NCI-H2196 treated with DMSO at 0.1 percent for 48 hours (cell line): Measurements from ENCODE around the gene SPINT1.
"Not testable (repeated sequence)": the region's sequence is repeated elsewhere in the genome, so short reads cannot be mapped to it uniquely, and the experiment has no call there.

ENCODE experiments used
- DNase-seq: peaks from one replicate; lab custom pipeline; 2025; ENCODE audit not compliant: unreplicated experiment; lab: John Stamatoyannopoulos, UW

The SPINT1 gene

DNA sequence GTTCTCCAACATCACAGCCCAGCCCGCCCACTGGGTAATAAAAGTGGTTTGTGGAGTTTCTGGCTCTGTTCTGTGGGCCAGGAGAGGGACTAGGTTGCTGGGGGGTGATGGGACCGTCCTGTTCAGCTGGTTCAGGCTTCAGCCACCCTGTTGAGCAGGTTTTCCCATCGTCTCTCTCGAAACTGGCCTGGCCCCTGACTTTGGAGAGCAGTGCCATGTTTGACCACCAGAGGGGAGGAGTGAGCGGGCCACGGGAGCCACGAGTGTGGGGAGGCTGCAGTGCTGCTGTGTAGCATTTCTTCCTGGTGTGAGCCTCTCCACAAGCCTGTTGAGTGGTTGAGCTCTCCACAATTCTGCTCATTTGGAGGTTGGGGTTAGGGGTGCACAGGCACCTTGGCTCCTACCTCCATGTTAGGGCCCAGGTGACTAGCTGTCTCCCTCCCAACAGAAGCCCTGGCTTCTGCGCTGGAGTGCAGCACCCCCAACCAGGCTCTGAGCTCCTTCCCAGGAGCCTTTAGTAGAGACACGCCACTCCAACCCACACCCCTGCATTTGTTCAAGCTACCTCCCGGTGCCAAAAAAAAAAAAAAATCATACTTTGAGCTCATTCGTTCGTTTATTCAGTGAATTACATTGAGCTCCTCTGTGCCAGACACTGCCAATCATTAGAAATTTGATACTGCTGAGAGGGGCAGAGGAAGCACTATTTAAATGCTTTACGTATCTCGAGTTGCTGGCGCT, 13.9 kb downstream of the SPINT1 start:
- peak; percentile 22 for DNase-seq

DNA sequence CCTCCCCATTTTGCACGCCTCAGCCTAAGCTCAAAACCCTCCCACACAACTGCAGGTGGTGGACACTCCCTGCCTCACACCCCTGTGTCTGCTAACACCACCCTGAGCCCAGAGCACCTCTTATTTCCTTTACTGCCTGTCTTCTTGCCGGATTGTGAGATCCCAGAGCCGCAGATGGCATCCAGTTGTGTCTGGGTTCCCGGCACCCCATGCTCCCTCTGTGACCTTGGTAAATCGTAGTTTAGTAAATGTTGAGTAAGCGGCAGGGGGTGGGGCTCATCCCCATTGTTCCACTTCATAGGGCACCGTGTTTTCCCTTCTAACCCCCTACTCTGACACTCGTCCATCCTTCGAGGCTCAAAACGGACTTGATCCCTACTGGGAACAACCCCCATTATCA, 14.9 kb downstream of the SPINT1 start:
- DNase-seq, result no peak

DNA sequence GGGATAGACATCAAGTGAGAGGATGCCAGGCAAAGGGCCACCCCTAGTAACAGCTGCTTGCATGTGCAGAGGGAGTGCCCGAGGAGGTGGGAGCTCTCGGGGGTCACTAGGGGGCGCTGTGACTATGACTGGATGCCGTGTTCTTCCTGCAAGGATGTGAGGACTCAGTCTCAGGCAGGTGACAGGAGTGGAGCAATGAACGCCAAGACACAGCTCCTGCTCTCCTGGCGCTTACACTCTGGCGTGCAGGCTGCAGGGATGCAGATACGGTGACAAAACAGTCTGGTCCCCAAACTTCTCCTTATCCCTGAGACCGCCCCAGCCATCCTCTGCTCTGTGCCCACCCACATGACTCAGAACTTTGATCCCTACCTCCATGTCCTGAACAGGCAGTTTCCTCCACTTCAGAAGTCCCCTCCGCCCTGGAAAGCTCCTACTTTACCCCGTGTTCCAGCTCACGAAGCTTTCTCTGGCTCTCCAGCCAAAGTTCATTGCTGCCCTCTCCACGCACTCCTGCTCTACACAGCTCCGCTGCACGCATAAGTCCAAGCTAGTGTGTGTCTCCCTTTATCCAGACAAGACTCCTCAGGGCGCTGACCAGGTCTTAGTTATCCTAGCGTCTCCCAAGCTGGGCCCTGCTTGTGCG, 15.5 kb downstream of the SPINT1 start:
- peak; percentile 25 for DNase-seq

DNA sequence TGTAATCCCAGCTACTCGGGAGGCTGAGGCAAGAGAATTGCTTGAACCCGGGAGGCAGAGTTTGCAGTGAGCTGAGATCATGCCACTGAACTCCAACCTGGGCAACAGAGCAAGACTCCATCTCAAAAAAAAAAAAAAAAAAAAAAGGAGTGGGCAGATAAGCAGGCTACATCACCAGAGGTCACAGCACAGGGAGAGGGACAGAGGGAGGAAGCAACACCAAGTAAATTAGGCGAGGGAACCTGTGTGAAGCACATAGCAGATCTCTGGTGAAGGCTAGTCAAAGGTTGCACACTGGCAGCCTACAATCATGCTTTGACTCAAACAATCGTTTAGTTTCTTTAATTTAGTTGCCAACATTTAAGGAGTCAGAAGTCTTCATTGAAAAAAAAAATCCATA, 17.3 kb downstream of the SPINT1 start:
- not testable (repeated sequence) for DNase-seq

DNA sequence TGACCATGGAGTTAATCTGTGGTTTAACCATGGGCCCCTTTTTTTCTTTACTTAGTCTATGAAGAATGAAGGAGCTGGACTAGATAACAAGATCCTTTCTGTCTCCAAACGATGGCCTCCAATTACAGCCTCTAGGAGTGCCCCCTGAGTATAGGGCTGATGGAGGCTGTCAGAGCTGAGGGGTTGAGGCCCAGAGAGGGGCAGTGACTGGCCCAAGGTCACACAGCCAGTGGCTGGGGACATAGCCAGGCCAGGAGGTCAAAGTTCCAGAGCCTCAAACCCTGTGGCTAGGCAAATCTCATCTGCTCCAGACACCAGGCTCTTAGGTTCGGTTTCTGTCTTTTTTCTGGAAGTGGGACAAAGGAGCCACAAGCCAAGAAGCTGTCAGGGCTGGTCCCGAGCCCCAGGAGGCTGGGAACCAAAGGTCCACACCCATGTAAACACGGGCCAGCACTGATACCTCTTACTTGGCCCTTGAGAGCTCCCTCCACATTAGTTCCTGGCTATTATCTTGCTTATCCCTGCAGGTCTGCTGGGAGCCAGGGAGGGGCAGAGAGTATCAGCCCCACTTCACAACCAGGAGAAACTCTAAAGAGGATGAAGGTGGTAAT, 19.9 kb downstream of the SPINT1 start:
- no peak for DNase-seq

DNA sequence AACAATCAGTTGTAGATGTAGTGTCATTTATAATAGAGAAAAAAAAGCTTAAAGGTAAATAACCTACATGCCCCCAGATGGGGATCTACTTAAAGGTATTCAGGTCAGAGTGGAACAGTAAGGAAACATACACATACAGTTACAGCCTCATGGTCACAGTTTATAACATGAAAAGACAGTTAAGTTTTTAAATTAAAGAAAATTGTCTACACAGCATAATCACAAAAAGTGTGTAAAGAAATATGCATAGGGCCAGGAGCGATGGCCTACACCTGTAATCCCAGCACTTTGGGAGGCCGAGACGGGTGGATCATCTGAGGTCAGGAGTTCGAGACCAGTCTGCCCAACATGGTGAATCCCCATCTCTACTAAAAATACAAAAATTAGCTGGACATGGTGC, 23.4 kb downstream of the SPINT1 start:
- DNase-seq, result no peak

DNA sequence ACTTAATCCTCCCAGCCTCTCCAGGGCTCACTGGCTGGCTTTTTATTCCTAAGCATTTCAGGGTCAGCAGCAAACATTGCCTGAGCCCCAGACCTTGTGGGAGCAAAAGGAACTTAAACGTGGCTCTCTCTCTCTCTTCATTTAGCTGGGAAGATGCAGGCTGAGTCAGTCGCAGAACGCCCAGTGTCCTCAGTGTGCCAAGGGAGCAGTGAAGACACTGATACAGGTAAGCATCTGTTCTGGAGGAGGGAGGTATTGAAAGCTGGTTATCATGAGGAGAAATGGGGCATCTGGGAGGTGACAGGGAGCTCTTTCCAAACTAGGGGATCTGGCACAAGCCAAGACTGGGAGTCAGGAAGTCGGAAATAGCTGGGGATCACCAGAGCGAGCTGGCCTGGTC, 25.8 kb downstream of the SPINT1 start:
- no peak for DNase-seq

DNA sequence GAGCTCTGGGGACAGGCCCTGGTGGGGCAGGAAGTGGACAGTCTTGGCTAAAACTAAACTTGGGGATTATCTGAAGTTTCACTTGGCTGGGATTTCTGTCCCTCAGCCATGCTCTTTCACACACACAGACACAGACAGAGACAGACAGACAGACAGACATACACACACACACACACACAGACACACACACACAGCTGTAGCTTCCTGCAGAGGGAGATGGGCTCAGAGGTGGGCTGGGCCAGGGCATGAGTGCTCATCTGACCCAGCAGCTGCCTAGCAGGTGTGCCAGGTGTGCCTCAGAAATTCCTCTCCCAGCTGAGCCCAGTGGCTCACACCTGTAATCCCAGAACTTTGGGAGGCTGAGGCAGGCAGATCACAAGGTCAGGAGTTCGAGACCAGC, 26.9 kb downstream of the SPINT1 start:
- peak; percentile 2 for DNase-seq

DNA sequence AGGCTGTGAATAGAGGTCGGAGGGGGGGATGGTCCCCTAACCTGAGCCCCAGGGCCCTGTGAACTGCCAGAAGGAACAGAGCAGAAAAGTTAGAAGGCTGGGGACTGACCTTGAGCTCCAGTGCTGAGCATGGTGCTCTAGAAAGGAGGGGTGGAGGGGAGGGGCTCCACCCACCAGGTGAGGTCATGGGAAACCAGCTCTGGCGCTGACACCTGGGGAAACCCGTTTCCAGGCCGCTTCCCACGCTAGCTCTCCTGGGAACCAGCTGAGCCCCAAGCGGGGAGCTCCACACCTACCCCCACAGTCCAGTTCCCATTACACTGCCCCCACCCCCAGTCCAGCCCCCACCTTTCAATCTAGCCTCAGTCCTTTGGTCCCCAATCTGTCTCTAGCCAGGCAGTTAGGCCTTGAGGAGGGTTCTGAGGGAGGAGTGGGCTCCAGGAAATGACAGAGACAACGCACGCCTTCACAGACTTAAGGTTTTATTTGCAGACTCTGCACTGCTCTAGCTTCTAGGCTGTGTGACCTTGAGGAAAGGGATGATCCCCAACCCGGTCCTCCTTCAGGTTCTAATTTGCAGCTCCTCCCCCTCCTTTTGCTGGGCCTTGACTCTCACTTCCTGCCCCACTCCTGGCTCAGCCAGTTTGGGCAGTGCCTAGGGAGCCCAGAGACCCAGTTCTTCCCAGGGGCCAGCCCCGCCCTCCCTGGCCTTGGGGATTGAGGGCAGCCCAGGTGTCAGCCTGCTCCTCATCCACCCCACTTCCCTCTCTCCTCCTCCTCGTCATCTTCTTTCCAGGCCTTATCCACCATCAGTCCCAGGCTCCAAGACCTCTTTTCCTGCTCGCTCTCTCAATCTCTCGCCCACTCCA, 28.1 kb downstream of the SPINT1 start:
- DNase-seq, result no peak

DNA sequence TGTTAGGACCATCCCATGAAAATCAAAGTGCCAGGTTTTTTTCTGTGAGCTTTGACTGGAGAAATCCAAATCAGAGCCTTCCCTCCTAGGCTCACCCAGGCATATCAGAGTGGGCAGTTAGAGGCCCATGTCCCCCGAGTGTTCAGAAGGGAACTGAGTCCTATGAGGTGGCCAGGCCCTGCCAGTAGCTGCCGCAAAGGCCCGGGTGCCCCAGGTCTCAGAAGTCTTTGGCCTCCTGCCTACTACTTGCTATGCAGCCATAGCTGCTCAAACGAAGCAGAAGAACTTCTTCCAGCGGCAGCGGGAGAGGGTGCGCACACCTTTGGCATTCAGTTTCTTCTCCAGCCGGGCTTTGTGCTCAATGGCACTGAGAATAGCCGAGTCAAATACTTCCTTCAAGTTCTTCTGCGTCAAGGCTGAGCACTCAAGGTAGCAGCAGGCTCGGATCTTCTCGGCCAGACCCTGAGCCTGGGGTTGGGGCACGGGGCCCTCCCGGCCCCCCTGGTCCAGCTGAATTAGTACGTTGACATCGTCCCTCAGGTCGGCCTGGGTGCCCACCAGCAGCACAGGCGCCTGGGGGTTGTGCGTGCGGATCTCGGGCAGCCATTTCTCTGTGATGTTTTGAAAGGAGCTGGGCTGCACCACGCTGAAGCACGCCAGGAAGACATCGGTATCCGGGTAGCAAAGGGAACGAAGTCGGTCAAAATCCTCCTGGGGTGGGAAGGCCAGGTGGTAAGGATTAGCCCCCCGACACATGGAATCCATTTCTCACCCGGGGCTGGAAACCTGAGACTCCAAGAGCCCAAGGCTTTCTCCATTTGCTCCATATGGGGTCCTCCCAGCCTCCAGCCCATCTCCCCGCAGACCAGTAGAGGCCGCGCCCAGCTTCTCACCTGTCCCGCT, 29.2 kb downstream of the SPINT1 start:
- no peak for DNase-seq

DNA sequence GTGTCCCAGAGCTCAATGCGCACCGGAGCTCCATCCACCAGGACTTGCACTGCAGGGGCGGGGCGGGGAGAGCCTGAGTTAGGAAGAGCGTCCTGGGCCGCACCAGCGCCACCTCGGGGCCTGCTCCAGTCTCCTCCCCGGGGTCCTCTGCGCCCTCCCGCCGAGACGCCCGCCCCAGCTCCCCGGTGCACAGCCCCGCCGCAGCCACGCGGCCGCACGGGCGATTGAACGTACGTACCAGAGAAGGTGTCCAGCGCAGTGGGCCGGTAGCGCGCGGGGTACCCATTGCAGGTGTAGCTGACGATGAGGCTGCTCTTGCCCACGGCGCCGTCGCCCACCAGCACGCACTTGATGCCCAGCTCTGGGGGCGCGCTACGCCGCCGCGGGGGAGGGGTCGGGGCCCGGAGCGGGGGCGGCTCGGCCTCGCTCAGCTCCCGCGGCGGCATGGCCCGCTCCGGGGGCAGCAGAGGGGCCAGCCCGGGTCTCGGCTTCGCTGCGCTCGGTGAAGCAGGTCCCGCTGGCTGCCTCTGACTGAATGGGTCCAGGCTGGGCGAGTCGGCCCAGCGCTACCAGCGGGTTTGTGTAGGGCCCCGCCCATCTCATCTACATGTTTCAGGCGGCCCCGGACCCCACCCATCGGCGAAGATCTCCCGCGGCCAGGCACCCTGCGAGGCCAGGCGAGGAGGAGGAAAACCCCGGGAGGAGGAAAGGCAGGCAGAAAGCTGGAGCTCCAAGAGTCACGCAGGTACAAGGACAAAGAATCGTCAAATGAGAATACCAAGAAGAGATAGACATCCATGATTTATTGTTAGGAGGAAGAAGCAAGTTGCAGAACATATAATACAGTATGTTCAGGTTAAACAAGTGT, 30.1 kb downstream of the SPINT1 start, which contains the start of gene RHOV:
Gene RHOV, minus strand, starts transcription at position 541 of the 868 bp plus-strand sequence. Its CDS starts 95 bp downstream, at position 446.
- DNase-seq, result peak; percentile 22

DNA sequence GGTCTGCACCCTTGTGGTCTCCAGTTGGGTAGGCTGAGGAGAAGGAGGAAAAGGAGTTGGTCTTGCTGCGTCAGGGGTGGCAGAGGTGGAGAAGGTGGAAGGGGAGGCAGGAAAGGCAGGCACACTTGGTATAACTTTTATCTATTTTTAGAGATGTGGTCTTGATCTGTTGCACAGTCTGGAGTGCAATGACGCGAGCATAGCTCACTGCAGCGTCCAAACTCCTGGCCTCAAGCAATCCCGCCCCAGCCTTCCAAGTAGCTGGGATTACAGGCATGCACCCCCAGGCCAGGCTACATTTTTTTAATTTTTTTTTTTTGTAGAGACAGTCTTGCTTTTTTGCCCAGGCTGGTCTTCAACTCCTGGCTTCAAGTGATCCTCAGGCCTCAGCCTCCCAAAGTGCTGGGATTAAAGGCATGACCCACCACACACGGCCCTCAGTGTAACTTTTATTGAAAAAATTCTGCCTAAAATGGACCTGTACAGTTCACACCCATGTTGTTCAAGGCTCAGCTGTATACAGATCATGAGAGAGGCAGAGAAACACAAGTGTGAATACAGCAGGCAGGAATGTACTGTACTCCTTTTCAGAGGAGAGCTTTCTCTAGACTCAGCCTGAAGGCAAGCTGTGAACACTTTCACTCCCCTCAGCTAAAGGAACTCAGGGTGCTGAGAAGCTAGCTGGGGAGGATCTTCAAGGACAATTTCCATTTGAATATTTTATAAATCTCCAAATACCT, 32.3 kb downstream of the SPINT1 start:
- no peak for DNase-seq

DNA sequence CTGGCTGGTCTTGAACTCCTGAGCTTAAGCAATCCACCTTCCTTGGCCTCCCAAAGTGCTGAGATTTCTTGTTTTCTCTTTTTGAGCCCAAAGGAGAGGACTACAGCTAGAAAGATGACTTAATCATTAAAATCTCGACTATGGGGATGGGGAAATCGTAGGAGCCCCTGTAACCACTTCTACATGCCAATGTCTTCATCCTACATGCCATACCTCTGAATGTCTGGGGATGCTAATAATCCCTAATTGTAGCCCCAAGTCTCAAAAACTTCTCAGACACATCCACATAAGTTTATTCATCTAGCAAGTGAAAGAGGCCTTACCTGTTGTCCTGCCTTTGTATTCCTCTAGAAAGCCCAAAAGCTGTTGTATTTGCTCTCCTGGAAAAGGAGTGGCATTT, 33.8 kb downstream of the SPINT1 start:
- no peak for DNase-seq

DNA sequence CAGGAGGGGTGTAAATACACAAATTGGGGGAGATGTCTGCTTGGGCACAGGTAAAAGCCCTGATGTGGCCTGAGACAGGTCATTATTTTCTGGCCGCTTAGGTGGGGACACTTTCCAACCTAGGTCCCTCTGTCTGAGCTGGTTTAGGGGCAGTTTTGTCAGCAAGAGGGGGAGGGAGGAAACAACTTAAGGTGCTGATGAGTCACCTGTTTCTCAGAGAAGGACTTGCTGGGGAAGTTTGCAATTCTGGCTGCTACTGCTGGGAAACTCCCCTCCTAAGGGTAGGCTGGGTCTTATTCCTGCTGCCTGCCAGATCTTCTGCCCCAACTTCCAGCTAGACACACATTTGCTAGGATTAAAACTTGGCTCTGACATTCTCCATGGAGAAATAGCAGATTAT, 34.9 kb downstream of the SPINT1 start:
- DNase-seq, result no peak

DNA sequence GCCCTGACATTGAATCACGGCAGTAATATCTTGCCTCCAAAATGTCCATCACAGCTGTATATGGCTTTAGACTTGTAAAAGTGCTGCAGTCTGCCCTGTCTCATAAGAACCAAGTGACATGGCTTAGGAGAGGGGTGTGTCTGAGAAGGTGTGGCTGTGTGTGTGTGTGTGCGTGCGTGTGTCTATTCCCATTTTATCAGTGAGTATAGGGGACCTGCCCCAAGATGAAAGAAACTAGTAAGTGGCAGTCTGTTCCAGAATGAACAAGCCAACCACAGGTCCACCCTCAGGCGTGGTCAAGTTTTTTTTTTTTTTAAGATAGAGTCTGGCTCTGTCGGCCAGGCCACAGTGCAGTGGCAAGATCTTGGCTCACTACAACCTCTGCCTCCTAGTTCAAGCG, 35.8 kb downstream of the SPINT1 start:
- DNase-seq, result no peak

DNA sequence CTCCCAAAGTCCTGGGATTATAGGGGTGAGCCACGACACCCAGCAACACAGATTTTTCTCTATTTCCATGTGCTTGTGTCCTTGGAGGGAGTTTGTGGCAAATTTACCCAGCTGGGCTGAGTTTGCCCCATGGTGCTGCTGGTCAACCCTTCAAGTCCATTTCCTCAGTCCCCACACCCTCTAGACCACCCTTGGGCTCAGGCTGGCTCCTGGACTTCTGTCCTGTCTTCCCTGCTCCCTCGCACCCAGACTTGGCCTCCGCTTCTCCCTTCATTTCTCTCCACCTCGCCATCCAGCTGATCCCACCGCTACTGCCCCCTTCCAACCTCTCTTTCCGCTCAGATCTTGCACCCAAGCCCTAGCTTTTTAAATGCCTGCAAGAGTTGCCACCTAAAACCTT, 37.5 kb downstream of the SPINT1 start:
- DNase-seq, result no peak

DNA sequence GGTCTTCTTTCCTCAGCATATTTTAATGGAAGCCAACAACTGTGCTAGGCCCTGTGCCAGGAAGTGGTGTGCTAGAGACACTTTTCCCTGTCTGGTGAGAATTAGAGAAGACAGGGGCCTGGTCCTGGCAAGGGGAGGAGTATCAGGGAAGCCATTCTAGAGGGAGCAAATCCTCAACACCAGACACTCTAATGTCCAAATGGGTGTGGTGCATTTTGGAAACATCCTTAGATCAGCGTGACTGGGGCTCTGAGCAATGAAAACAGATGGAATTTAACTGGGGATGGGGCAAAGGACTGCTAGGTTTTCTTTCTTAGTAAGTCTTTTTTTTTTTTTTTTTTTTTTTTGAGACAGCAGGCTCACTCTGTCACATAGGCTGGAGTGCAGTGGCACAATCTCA, 42.7 kb downstream of the SPINT1 start:
- DNase-seq, result no peak

DNA sequence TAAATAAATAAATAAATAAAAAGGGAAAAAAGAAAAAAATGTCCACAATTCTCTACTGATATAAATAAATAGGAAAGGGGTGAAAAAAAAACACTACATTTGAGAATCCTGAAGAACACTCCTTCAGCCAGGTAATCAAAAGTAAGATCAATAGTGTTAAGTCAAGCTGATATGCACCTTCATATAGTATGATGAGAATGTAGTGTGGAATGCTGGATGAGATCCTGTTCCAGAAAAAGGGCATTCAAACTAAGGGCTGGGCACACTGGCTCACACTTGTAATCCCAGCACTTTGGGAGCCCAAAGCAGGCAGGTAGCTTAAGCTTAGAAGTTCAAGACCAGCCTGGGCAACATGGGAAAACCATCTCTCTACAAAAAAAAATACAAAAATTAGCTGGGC, 45.3 kb downstream of the SPINT1 start:
- no peak for DNase-seq

DNA sequence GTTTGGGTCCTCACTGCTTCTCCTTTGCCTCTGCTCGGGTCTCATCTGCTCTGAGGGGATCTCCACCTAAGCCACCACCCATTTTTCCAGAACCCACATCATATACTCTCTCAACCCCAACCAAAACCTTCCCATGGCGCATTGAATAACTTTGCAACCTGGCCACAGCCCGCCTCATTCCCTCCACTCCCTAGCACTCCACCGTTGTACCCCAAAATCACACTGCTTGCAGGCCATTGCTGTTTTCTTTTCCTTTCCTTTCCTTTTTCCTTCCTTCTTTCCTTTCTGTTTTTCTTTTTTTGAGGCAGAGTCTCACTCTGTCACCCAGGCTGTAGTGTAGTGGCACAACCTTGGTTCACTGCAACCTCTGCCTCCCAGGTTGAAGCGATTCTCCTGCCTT, 47.3 kb downstream of the SPINT1 start:
- no peak for DNase-seq
